ENCODE data around the gene CRYGB. TPM values are rescaled to one million over a fixed set of nuclear protein-coding genes. Genes with fewer than 3 reads are reported as not detected.
"Not testable (repeated sequence)": the region's sequence is repeated elsewhere in the genome, so short reads cannot be mapped to it uniquely, and the experiment has no call there.

The CRYGB gene
- polyA plus RNA-seq, 3 donors, result not detected

DNA sequence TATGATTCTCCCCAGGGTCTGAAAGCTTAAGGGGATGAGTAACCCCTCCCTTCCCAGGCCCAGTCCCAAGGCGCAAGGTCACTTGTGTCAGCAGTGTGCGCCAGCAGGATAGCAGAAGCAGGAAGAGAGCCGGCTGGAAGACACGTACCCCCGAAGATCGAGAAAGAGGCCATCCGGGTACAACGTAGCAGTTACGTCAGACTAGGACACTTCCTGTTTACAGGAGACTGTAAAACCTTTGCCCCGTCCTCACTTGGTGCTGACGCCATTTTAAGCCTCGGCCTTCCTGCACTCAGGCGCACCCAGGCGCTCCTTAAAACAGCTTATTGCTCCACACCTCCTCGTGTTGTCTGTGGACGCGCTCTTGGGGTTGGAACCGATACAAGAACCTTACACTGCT lies 6.5 kb downstream of the CRYGB start:
- Histone ChIP-seq H4K20me1 (ENCODE audit: insufficient read depth, low read length) (no peaks in the 10 kb centered on the region), H3K4me1 (ENCODE audit: control insufficient read depth in 1 of 2, insufficient read depth in 2 of 2, low read length in 2 of 2) (peaks cover 5 to 6% of the 10 kb centered on the region in 2 donors), H3K9me3 (replicated peaks in 1 of 2; ENCODE audit: control insufficient read depth in 1 of 2, insufficient read depth in 1 of 2, low read length in 2 of 2) (peaks cover 0 to 21% of the 10 kb centered on the region in 2 donors), H3K27ac (ENCODE audit: low read depth in 1 of 2, low read length in 2 of 2) (no peak overlapping the region), H3K79me2 (ENCODE audit: insufficient read depth, low read length) (no peaks in the 10 kb centered on the region), H3K9ac (ENCODE audit: insufficient read depth, low read length, poor library complexity, severe bottlenecking) (no peak overlapping the region), H3K27me3 (ENCODE audit: control insufficient read depth in 2 of 2, insufficient read depth in 2 of 2, low read length in 2 of 2) (no peaks in the 10 kb centered on the region), H2AFZ (ENCODE audit: insufficient read depth, low read depth, low read length, poor library complexity, severe bottlenecking) (no peak overlapping the region), H3K36me3 (replicated peaks in 1 of 2; ENCODE audit: control insufficient read depth in 1 of 2, insufficient read depth in 2 of 2, low read length in 2 of 2) (no peaks in the 10 kb centered on the region), H3K4me2 (replicated peaks; ENCODE audit: extremely low read depth, low read length, poor library complexity, severe bottlenecking) (no peak overlapping the region), H3K4me3 (replicated peaks in 1 of 3; ENCODE audit: low read depth in 2 of 3, low read length in 3 of 3) (no peak overlapping the region)
- Mint-ChIP-seq H3K9me3 (peaks cover 4 to 28% (median 19%) of the 10 kb centered on the region in 7 donors), H3K27me3 (ENCODE audit: low read depth in 3 of 3) (peaks cover 0 to 3% (median 0%) of the 10 kb centered on the region in 3 donors), H3K36me3 (no peaks in the 10 kb centered on the region), H3K27ac (no peak overlapping the region), H3K4me1 (peaks cover 7% of the 10 kb centered on the region), H3K4me3 (no peak overlapping the region)
- 83% methylated on average over 18 of the region's 18 CpGs for WGBS (ENCODE audit: insufficient coverage)
- intact Hi-C loops (cut with micrococcal nuclease), result no loop called here
- DNase-seq, result no peak
- TF ChIP-seq, protein P1, sequence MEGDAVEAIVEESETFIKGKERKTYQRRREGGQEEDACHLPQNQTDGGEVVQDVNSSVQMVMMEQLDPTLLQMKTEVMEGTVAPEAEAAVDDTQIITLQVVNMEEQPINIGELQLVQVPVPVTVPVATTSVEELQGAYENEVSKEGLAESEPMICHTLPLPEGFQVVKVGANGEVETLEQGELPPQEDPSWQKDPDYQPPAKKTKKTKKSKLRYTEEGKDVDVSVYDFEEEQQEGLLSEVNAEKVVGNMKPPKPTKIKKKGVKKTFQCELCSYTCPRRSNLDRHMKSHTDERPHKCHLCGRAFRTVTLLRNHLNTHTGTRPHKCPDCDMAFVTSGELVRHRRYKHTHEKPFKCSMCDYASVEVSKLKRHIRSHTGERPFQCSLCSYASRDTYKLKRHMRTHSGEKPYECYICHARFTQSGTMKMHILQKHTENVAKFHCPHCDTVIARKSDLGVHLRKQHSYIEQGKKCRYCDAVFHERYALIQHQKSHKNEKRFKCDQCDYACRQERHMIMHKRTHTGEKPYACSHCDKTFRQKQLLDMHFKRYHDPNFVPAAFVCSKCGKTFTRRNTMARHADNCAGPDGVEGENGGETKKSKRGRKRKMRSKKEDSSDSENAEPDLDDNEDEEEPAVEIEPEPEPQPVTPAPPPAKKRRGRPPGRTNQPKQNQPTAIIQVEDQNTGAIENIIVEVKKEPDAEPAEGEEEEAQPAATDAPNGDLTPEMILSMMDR (IDR thresholded peaks at IDR 0.05), result no peak

DNA sequence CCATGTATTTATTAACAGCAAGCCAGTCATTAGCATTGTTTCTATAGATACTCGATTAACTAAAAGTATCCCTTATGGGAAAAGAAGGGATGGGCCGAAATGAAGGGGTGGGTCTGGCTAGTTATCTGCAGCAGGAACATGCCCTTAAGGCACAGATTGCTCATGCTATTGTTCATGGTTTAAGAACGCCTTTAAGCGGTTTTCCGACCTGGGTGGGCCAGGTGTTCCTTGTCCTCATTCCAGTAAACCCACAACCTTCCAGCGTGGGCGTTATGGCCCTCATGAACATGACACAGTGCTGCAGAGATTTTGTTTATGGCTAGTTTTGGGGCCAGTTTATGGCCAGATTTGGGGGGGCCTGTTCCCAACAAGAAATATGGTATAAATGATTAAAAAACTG lies 7.6 kb downstream of the CRYGB start:
- H3K4me1 Mint-ChIP-seq; H3K4me1 ChIP-seq (ENCODE audit: control insufficient read depth in 1 of 2, insufficient read depth in 2 of 2, low read length in 2 of 2); intact Hi-C loops (cut with micrococcal nuclease); H3K9ac ChIP-seq (ENCODE audit: insufficient read depth, low read length, poor library complexity, severe bottlenecking); H3K27me3 ChIP-seq (ENCODE audit: control insufficient read depth in 2 of 2, insufficient read depth in 2 of 2, low read length in 2 of 2); H4K20me1 ChIP-seq (ENCODE audit: insufficient read depth, low read length); H3K4me3 ChIP-seq (replicated peaks in 1 of 3; ENCODE audit: low read depth in 2 of 3, low read length in 3 of 3); H3K36me3 Mint-ChIP-seq; H3K27me3 Mint-ChIP-seq (ENCODE audit: low read depth in 3 of 3); H3K27ac ChIP-seq (ENCODE audit: low read depth in 1 of 2, low read length in 2 of 2); H2AFZ ChIP-seq (ENCODE audit: insufficient read depth, low read depth, low read length, poor library complexity, severe bottlenecking); H3K4me3 Mint-ChIP-seq; H3K36me3 ChIP-seq (replicated peaks in 1 of 2; ENCODE audit: control insufficient read depth in 1 of 2, insufficient read depth in 2 of 2, low read length in 2 of 2); H3K4me2 ChIP-seq (replicated peaks; ENCODE audit: extremely low read depth, low read length, poor library complexity, severe bottlenecking); H3K27ac Mint-ChIP-seq; DNase-seq; H3K79me2 ChIP-seq (ENCODE audit: insufficient read depth, low read length): not testable (repeated sequence)
- no CpG with 5 or more reads among the region's 7 CpGs for WGBS (ENCODE audit: insufficient coverage)
- H3K9me3 ChIP-seq (replicated peaks in 1 of 2; ENCODE audit: control insufficient read depth in 1 of 2, insufficient read depth in 1 of 2, low read length in 2 of 2), result peaks cover 0 to 21% of the 10 kb centered on the region in 2 donors
- peaks cover 4 to 32% (median 19%) of the 10 kb centered on the region in 7 donors for H3K9me3 Mint-ChIP-seq

All from CD14-positive monocyte (primary cell).